Ovary (tissue), 9 donors: ENCODE measurements around the gene TRAPPC3L. TPM values are rescaled to one million over a fixed set of nuclear protein-coding genes. Genes with fewer than 3 reads are reported as not detected.

Source experiments
- DNase-seq, 5 donors: peaks; one replicate each; pipeline ENCODE4 v3.0.0-alpha.2; 2019 to 2020
- H3K27ac ChIP-seq, 2 donors: fragments of 200-600 bp; one replicate each; pipeline versions ENCODE4 v1.5.1 to v1.8.0; 2019 to 2022
- H3K27me3 ChIP-seq: fragments of 200-600 bp; one replicate; pipeline ENCODE4 v1.8.0; 2022
- H3K36me3 ChIP-seq: fragments of 200-600 bp; sonication (generic); one replicate; pipeline ENCODE4 v1.5.1; 2019
- H3K4me1 ChIP-seq: one replicate; pipeline ENCODE4 v1.8.1; 2013; ENCODE audit warnings: mild to moderate bottlenecking, moderate library complexity; ENCODE audit not compliant: insufficient read depth
- H3K4me3 ChIP-seq: fragments of 200-600 bp; sonication (generic); one replicate; pipeline ENCODE4 v1.5.1; 2017
- H3K9me3 ChIP-seq, 2 donors: fragments of 200-600 bp in 1 of 2; sonication (generic) in 1 of 2; one replicate each; pipeline versions ENCODE4 v1.5.1 to v1.8.1; 2013 to 2019; ENCODE audit warnings: mild to moderate bottlenecking in 1 of 2, moderate library complexity in 1 of 2
- CTCF ChIP-seq, 3 donors: fragments of 450-650 bp in 2 of 3; fragments of 200-600 bp in 1 of 3; IDR thresholded peaks; one replicate each; pipeline versions ENCODE4 v1.5.1 to v1.8.0; 2016 to 2022; ENCODE audit warnings: antibody characterized with exemption in 3 of 3, mild to moderate bottlenecking in 1 of 3
- EP300 ChIP-seq: sonication (generic); formaldehyde crosslinking; IDR thresholded peaks from one replicate; pipeline ENCODE4 v1.6.1; 2017; ENCODE audit warnings: antibody characterized with exemption
- POLR2A ChIP-seq: fragments of 450-650 bp; IDR thresholded peaks from one replicate; pipeline ENCODE4 v1.6.1; 2017; ENCODE audit warnings: antibody characterized with exemption, mild to moderate bottlenecking, moderate library complexity
- WGBS, 3 donors: extraction: QIAGEN DNeasy Blood & Tissue Kit in 1 of 3; methylation state at CpG; one replicate each; pipeline versions ENCODE4 v1.1.5 to v1.1.7; 2013 to 2017; 5-methylcytosine and 5-hydroxymethylcytosine counted together
- intact Hi-C, 4 donors: fragments of 100-400 bp; cut with DNase I; formaldehyde crosslinking; loops; one replicate each; pipeline versions ENCODE4 v1.11.0 to v1.15.1; 2022 to 2023
- polyA plus RNA-seq, 2 donors: library from polyadenylated mRNA; stranded (reverse); fragments of 200-250 nt in 1 of 2; fragments of 350-450 nt in 1 of 2; fragmentation: Illumina TruSeq in 1 of 2; extraction: RNeasy Lipid Tissue Mini Kit (QIAGEN cat#74804) in 1 of 2; gene quantifications; one replicate each; pipeline ENCODE4 v1.2.3, GENCODE V29; 2013 to 2014
- total RNA-seq, 7 donors: library from RNA; depleted of rRNA in 2 of 7; stranded (reverse); fragments of >200 nt in 2 of 7; fragmentation: NEBNext Ultra II Directional in 3 of 7; extraction: Animal tissue kit (Norgen Biotek cat#: 25700) in 3 of 7; gene quantifications; one replicate each; pipeline versions ENCODE4 v1.1.0 to v1.2.4, GENCODE V29; 2016 to 2023
- donor health status: DM: no; HTN: no; CAD: no; lungs with moderate emphysema.
- donor health status: DM: no; HTN: no; CAD: no.
- donor health status: Bipolar disorder and iron deficiency.
- donor health status: DM: yes; HTN: yes; CAD: no.
- donor health status: DM: no; HTN: no; CAD: no.
- donor health status: DM: yes; HTN: yes; CAD: no.

The TRAPPC3L gene
- total and polyA plus RNA-seq, 9 donors, result 0.08 to 0.20 (median 0.10) TPM; not detected in 6

GRCh38 chr6:116446399-116446798, 99.1 kb downstream of the TRAPPC3L start:
- no peaks in the 10 kb centered on the region for H3K36me3 ChIP-seq
- no peak for DNase-seq
- WGBS, 3 donors, result 87 to 90% (median 87%) methylated on average over 1 of the region's 1 CpG
- TF ChIP-seq CTCF (IDR thresholded peaks at IDR 0.05) (no peak), EP300 (no peak), POLR2A (no peak)
- intact Hi-C loops, result loop anchor here in 1 of 4 donors (10.0 kb wide), 2 partner anchors 62 to 162 kb away; no protein-coding TSS in a partner anchor
- H3K27me3 ChIP-seq, result no peaks in the 10 kb centered on the region
- H3K4me3 ChIP-seq, result no peak overlapping the region
- no peak overlapping the region for H3K27ac ChIP-seq
- H3K4me1 ChIP-seq, result peaks cover 4% of the 10 kb centered on the region
- no peaks in the 10 kb centered on the region for H3K9me3 ChIP-seq

GRCh38 chr6:116445102-116445501, 100.4 kb downstream of the TRAPPC3L start:
- Histone ChIP-seq H3K27me3 (no peaks in the 10 kb centered on the region), H3K36me3 (no peaks in the 10 kb centered on the region), H3K4me1 (peaks cover 4% of the 10 kb centered on the region), H3K4me3 (no peak overlapping the region), H3K9me3 (no peaks in the 10 kb centered on the region), H3K27ac (no peak overlapping the region)
- WGBS, 3 donors, result 51 to 66% (median 60%) methylated on average over 5 of the region's 5 CpGs
- TF ChIP-seq EP300 (no peak), POLR2A (no peak), CTCF (IDR thresholded peaks at IDR 0.05) (no peak)
- intact Hi-C loops, result loop anchor here in 1 of 4 donors (10.0 kb wide), 2 partner anchors 60 to 160 kb away; no protein-coding TSS in a partner anchor
- DNase-seq, result no peak

Other genes with a start within 250 kb of the TRAPPC3L start
- gene DSE, start 174.7 kb downstream of the TRAPPC3L start, total RNA-seq, result 10 to 100 TPM; 27.9 to 61.6 (median 43.1) TPM
- 10 to 100 TPM; 23.1 to 29.0 TPM for gene DSE, start 174.7 kb downstream of the TRAPPC3L start, polyA plus RNA-seq
- gene CALHM6, start 84.3 kb downstream of the TRAPPC3L start, total RNA-seq, result 1 to 10 TPM; 1.6 to 8.5 (median 3.0) TPM
- gene CALHM6, start 84.3 kb downstream of the TRAPPC3L start, polyA plus RNA-seq, result 10 to 100 TPM in 1 of 2 donors, 1 to 10 TPM in 1; 5.2 to 14.0 TPM
- 1 to 10 TPM in 2 of 7 donors, under 1 TPM in 5; 0.20 to 1.2 (median 0.68) TPM for gene CALHM5, start 34.0 kb downstream of the TRAPPC3L start, total RNA-seq
- 1 to 10 TPM in 1 of 2 donors, under 1 TPM in 1; 0.70 to 3.2 TPM for gene CALHM5, start 34.0 kb downstream of the TRAPPC3L start, polyA plus RNA-seq
- gene CALHM4, start 8.1 kb upstream of the TRAPPC3L start, total RNA-seq, result not detected
- under 1 TPM in 1 of 2 donors, not detected in 1; 0.38 TPM for gene CALHM4, start 8.1 kb upstream of the TRAPPC3L start, polyA plus RNA-seq
- gene RWDD1, start 25.8 kb upstream of the TRAPPC3L start, total RNA-seq, result 10 to 100 TPM; 36.5 to 53.0 (median 48.8) TPM
- 10 to 100 TPM; 56.8 to 82.2 TPM for gene RWDD1, start 25.8 kb upstream of the TRAPPC3L start, polyA plus RNA-seq
- gene RSPH4A, start 70.8 kb upstream of the TRAPPC3L start, total RNA-seq, result 10 to 100 TPM in 1 of 7 donors, 1 to 10 TPM in 6; 1.0 to 17.9 (median 2.3) TPM
- under 1 TPM; 0.52 to 0.55 TPM for gene RSPH4A, start 70.8 kb upstream of the TRAPPC3L start, polyA plus RNA-seq
- 1 to 10 TPM; 4.3 to 8.6 (median 5.0) TPM for gene ZUP1, start 123.1 kb upstream of the TRAPPC3L start, total RNA-seq
- 1 to 10 TPM; 3.5 to 4.3 TPM for gene ZUP1, start 123.1 kb upstream of the TRAPPC3L start, polyA plus RNA-seq
- 10 to 100 TPM; 14.4 to 50.6 (median 36.5) TPM for gene KPNA5, start 135.5 kb upstream of the TRAPPC3L start, total RNA-seq
- gene KPNA5, start 135.5 kb upstream of the TRAPPC3L start, polyA plus RNA-seq, result 1 to 10 TPM; 7.1 to 9.3 TPM
- gene FAM162B, start 220.0 kb upstream of the TRAPPC3L start, total RNA-seq, result 1 to 10 TPM; 2.2 to 9.5 (median 6.4) TPM
- gene FAM162B, start 220.0 kb upstream of the TRAPPC3L start, polyA plus RNA-seq, result 10 to 100 TPM in 1 of 2 donors, 1 to 10 TPM in 1; 4.7 to 11.6 TPM